Globus pallidus (tissue), 1 donor: ENCODE measurements around the gene VPS4B.
"Not testable (repeated sequence)": the region's sequence is repeated elsewhere in the genome, so short reads cannot be mapped to it uniquely, and the experiment has no call there.

Experiments used
- DNase-seq: peaks from one replicate; pipeline ENCODE4 v3.0.0-alpha.2; 2015; ENCODE audit warnings: low spot score

VPS4B gene

GRCh38 chr18:63367053-63367953, 55.0 kb downstream of the VPS4B start, which contains the start of gene KDSR:
TSS of gene KDSR (minus strand) at chr18:63367206. CDS start at chr18:63367118, 88 bp downstream.
- peak; percentile 94 for DNase-seq

GRCh38 chr18:63366213-63367052, 55.8 kb downstream of the VPS4B start:
- peak; percentile 26 for DNase-seq

GRCh38 chr18:63365876-63366212, 56.4 kb downstream of the VPS4B start:
- peak; percentile 33 for DNase-seq

- DNase-seq, result no peak
Measured at GRCh38 chr18:63363951-63364350, 58.3 kb downstream of the VPS4B start.

GRCh38 chr18:63363420-63363819, 58.9 kb downstream of the VPS4B start:
- not testable (repeated sequence) for DNase-seq

- DNase-seq, result no peak
Measured at GRCh38 chr18:63356272-63356896, 65.9 kb downstream of the VPS4B start.

- DNase-seq, result no peak
Measured at GRCh38 chr18:63350230-63350629, 72.0 kb downstream of the VPS4B start.

- DNase-seq, result no peak
Measured at GRCh38 chr18:63348508-63349136, 73.7 kb downstream of the VPS4B start.

GRCh38 chr18:63346480-63347183, 75.6 kb downstream of the VPS4B start:
- no peak for DNase-seq

GRCh38 chr18:63346031-63346430, 76.2 kb downstream of the VPS4B start:
- DNase-seq, result no peak

GRCh38 chr18:63344918-63345317, 77.4 kb downstream of the VPS4B start:
- no peak for DNase-seq

GRCh38 chr18:63344263-63344662, 78.0 kb downstream of the VPS4B start:
- DNase-seq, result no peak

- no peak for DNase-seq
Measured at GRCh38 chr18:63342206-63342605, 80.1 kb downstream of the VPS4B start.

GRCh38 chr18:63339920-63340484, 82.3 kb downstream of the VPS4B start:
- peak; percentile 35 for DNase-seq
